H1 (cell line): ENCODE measurements around the gene UPK2. TPM values are rescaled to one million over a fixed set of nuclear protein-coding genes. Genes with fewer than 3 reads are reported as not detected.

Experiments
- CTBP2 ChIP-seq: IDR thresholded peaks from 2 replicates; pipeline ENCODE4 v1.7.0; 2011; ENCODE audit warnings: borderline replicate concordance, mild to moderate bottlenecking, moderate library complexity, mixed read lengths, low read length; ENCODE audit not compliant: insufficient read depth, insufficient read length
- NRF1 ChIP-seq: IDR thresholded peaks from 2 replicates; pipeline ENCODE4 v1.6.1; 2011; ENCODE audit warnings: mild to moderate bottlenecking, low read depth, low read length, improper control_type of control experiment
- POU5F1 ChIP-seq: IDR thresholded peaks from 2 replicates; pipeline ENCODE4 v1.6.1; 2011; ENCODE audit warnings: low read depth, mild to moderate bottlenecking, low read length, moderate library complexity
- SAP30 ChIP-seq: fragments of 300-600 bp; sonication (generic); IDR thresholded peaks from 2 replicates; pipeline ENCODE4 v1.7.1; 2012; ENCODE audit warnings: low read length, moderate library complexity, mild to moderate bottlenecking, inconsistent platforms; ENCODE audit not compliant: insufficient read depth, insufficient replicate concordance
- SIRT6 ChIP-seq: IDR thresholded peaks from one replicate; pipeline ENCODE4 v1.7.1; 2012; ENCODE audit warnings: low read length, inconsistent platforms
- SIX5 ChIP-seq: IDR thresholded peaks from 2 replicates; pipeline ENCODE4 v1.6.1; 2011; ENCODE audit warnings: mild to moderate bottlenecking, low read depth, low read length
- polyA plus RNA-seq, 7 experiments: library from polyadenylated mRNA; depleted of rRNA in 3 of 7; stranded (reverse) in 5 of 7; unstranded in 2 of 7; fragments of >200 nt in 5 of 7; fragments of 200-250 nt in 2 of 7; gene quantifications; 1 replicate in 5 of 7; 2 replicates in 1 of 7; 4 replicates in 1 of 7; pipeline versions ENCODE4 v1.2.1 to v1.2.3, GENCODE V29; 2011 to 2013; ENCODE audit warnings: missing spikeins in 2 of 7, mixed read lengths in 2 of 7
- total RNA-seq: library from RNA; stranded (reverse); fragmentation: NEBNext Ultra II Directional; extraction: Animal tissue kit (Norgen Biotek cat#: 25700); gene quantifications from 2 replicates; pipeline ENCODE4 v1.2.1, GENCODE V29; 2021
- TF ChIP-seq, protein P1 (sequence below): fragments of 300-600 bp; sonication (generic); IDR thresholded peaks from 2 replicates; pipeline ENCODE4 v1.7.1; 2012; ENCODE audit warnings: low read length, moderate library complexity, mild to moderate bottlenecking, inconsistent platforms; ENCODE audit not compliant: insufficient replicate concordance
- TF ChIP-seq, protein P2 (sequence below): IDR thresholded peaks from 2 replicates; pipeline ENCODE4 v1.6.1; 2011; ENCODE audit warnings: low read depth, mild to moderate bottlenecking, low read length; ENCODE audit not compliant: insufficient read depth

UPK2 gene
- total and polyA plus RNA-seq, 2 of the 8 experiments (the other 6 are each of a cell fraction or from before 2014, with no cell fraction given): 0.76 TPM; not detected in 1

DNA sequence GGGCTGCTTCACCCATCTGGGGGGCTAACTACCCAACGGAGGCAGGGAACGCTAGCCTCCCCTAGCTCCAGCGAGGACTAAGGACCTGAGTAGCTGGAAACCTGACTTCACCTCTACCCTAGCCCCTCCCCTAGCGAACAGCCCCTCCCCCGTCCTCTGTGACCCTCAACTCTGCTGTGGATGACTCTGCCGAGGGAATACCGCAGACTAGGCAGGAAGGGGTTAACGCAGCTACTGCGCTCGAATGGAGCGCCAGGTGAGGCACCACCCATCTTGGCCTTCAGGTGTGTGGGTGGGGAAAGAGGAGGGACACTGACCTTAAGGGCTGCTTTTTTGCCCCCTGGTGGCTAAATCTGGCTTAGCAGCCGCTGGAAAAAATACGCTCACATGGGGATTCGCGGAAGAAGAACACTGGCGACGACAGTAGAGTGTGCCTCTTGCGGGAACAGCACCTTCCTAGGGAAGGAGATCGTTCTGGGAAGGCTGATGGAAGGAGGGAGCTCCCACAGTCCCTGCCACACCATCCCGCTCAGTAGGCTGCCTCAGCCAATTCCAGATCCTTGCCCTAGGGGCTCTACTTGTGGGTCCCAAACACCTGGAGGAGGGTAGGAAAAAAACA is 25.9 kb upstream of the UPK2 start (continued):
- TF ChIP-seq, protein P1, sequence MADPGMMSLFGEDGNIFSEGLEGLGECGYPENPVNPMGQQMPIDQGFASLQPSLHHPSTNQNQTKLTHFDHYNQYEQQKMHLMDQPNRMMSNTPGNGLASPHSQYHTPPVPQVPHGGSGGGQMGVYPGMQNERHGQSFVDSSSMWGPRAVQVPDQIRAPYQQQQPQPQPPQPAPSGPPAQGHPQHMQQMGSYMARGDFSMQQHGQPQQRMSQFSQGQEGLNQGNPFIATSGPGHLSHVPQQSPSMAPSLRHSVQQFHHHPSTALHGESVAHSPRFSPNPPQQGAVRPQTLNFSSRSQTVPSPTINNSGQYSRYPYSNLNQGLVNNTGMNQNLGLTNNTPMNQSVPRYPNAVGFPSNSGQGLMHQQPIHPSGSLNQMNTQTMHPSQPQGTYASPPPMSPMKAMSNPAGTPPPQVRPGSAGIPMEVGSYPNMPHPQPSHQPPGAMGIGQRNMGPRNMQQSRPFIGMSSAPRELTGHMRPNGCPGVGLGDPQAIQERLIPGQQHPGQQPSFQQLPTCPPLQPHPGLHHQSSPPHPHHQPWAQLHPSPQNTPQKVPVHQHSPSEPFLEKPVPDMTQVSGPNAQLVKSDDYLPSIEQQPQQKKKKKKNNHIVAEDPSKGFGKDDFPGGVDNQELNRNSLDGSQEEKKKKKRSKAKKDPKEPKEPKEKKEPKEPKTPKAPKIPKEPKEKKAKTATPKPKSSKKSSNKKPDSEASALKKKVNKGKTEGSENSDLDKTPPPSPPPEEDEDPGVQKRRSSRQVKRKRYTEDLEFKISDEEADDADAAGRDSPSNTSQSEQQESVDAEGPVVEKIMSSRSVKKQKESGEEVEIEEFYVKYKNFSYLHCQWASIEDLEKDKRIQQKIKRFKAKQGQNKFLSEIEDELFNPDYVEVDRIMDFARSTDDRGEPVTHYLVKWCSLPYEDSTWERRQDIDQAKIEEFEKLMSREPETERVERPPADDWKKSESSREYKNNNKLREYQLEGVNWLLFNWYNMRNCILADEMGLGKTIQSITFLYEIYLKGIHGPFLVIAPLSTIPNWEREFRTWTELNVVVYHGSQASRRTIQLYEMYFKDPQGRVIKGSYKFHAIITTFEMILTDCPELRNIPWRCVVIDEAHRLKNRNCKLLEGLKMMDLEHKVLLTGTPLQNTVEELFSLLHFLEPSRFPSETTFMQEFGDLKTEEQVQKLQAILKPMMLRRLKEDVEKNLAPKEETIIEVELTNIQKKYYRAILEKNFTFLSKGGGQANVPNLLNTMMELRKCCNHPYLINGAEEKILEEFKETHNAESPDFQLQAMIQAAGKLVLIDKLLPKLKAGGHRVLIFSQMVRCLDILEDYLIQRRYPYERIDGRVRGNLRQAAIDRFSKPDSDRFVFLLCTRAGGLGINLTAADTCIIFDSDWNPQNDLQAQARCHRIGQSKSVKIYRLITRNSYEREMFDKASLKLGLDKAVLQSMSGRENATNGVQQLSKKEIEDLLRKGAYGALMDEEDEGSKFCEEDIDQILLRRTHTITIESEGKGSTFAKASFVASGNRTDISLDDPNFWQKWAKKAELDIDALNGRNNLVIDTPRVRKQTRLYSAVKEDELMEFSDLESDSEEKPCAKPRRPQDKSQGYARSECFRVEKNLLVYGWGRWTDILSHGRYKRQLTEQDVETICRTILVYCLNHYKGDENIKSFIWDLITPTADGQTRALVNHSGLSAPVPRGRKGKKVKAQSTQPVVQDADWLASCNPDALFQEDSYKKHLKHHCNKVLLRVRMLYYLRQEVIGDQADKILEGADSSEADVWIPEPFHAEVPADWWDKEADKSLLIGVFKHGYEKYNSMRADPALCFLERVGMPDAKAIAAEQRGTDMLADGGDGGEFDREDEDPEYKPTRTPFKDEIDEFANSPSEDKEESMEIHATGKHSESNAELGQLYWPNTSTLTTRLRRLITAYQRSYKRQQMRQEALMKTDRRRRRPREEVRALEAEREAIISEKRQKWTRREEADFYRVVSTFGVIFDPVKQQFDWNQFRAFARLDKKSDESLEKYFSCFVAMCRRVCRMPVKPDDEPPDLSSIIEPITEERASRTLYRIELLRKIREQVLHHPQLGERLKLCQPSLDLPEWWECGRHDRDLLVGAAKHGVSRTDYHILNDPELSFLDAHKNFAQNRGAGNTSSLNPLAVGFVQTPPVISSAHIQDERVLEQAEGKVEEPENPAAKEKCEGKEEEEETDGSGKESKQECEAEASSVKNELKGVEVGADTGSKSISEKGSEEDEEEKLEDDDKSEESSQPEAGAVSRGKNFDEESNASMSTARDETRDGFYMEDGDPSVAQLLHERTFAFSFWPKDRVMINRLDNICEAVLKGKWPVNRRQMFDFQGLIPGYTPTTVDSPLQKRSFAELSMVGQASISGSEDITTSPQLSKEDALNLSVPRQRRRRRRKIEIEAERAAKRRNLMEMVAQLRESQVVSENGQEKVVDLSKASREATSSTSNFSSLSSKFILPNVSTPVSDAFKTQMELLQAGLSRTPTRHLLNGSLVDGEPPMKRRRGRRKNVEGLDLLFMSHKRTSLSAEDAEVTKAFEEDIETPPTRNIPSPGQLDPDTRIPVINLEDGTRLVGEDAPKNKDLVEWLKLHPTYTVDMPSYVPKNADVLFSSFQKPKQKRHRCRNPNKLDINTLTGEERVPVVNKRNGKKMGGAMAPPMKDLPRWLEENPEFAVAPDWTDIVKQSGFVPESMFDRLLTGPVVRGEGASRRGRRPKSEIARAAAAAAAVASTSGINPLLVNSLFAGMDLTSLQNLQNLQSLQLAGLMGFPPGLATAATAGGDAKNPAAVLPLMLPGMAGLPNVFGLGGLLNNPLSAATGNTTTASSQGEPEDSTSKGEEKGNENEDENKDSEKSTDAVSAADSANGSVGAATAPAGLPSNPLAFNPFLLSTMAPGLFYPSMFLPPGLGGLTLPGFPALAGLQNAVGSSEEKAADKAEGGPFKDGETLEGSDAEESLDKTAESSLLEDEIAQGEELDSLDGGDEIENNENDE: no peak
- TF ChIP-seq CTBP2 (no peak), POU5F1 (no peak), SIRT6 (no peak), SAP30 (no peak), SIX5 (no peak), NRF1 (no peak)
- TF ChIP-seq, protein P2, sequence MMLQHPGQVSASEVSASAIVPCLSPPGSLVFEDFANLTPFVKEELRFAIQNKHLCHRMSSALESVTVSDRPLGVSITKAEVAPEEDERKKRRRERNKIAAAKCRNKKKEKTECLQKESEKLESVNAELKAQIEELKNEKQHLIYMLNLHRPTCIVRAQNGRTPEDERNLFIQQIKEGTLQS: no peak
